ENCODE results near the gene RNF31.

RNF31 gene

GRCh38 chr14:24179961-24180796 is 32.9 kb downstream of the RNF31 start:
- DNase-seq (ENCODE audit: insufficient read length, low spot score) = no peak
- no peak for FAIRE-seq

GRCh38 chr14:24181371-24182077 is 34.2 kb downstream of the RNF31 start:
- FAIRE-seq = no peak
- no peak for DNase-seq (ENCODE audit: insufficient read length, low spot score)

GRCh38 chr14:24182110-24182882 is 35.0 kb downstream of the RNF31 start:
- no peak for DNase-seq (ENCODE audit: insufficient read length, low spot score)
- FAIRE-seq = no peak

GRCh38 chr14:24183014-24183481 is 35.8 kb downstream of the RNF31 start:
- no peak for DNase-seq (ENCODE audit: insufficient read length, low spot score)
- FAIRE-seq = no peak

- DNase-seq (ENCODE audit: insufficient read length, low spot score) = no peak
- no peak for FAIRE-seq
Observed at GRCh38 chr14:24184104-24184970, 37.0 kb downstream of the RNF31 start.

- FAIRE-seq (no peak), DNase-seq (ENCODE audit: insufficient read length, low spot score) (no peak)
Observed at GRCh38 chr14:24185026-24185425, 37.7 kb downstream of the RNF31 start.

GRCh38 chr14:24185741-24186140 is 38.4 kb downstream of the RNF31 start:
- FAIRE-seq (no peak), DNase-seq (ENCODE audit: insufficient read length, low spot score) (no peak)

- DNase-seq (ENCODE audit: insufficient read length, low spot score) (no peak), FAIRE-seq (no peak)
Observed at GRCh38 chr14:24186831-24187538, 39.7 kb downstream of the RNF31 start.

- no peak for DNase-seq (ENCODE audit: insufficient read length, low spot score)
- no peak for FAIRE-seq
Observed at GRCh38 chr14:24187539-24187915, 40.2 kb downstream of the RNF31 start.

- DNase-seq (ENCODE audit: insufficient read length, low spot score) (peak; percentile 99), FAIRE-seq (peak; percentile 82)
Observed at GRCh38 chr14:24188251-24189058, 41.2 kb downstream of the RNF31 start, which contains the start of gene IPO4. Gene IPO4 (minus strand): TSS chr14:24188816. CDS start chr14:24188787, 29 bp downstream.

- no peak for FAIRE-seq
Observed at GRCh38 chr14:24189059-24189375, 41.7 kb downstream of the RNF31 start.

GRCh38 chr14:24189460-24189859 is 42.2 kb downstream of the RNF31 start:
- DNase-seq (ENCODE audit: insufficient read length, low spot score) (no peak), FAIRE-seq (no peak)

More at GRCh38 chr14:24189059-24189375, 41.7 kb downstream of the RNF31 start:
- DNase-seq (ENCODE audit: insufficient read length, low spot score) = no peak

GRCh38 chr14:24190416-24190815 is 43.1 kb downstream of the RNF31 start:
- FAIRE-seq = no peak
- DNase-seq (ENCODE audit: insufficient read length, low spot score) = no peak

- FAIRE-seq (no peak), DNase-seq (ENCODE audit: insufficient read length, low spot score) (no peak)
Observed at GRCh38 chr14:24192933-24193332, 45.6 kb downstream of the RNF31 start.

GRCh38 chr14:24194186-24194872 is 47.0 kb downstream of the RNF31 start:
- FAIRE-seq (peak; percentile 64), DNase-seq (ENCODE audit: insufficient read length, low spot score) (no peak)

- no peak for DNase-seq (ENCODE audit: insufficient read length, low spot score)
- FAIRE-seq = no peak
Observed at GRCh38 chr14:24194873-24195185, 47.5 kb downstream of the RNF31 start.

GRCh38 chr14:24195186-24196070 is 48.1 kb downstream of the RNF31 start, which contains the start of gene TM9SF1:
Gene TM9SF1 (minus strand): TSS chr14:24195441. CDS start chr14:24195019, 422 bp downstream.
- FAIRE-seq = peak; percentile 82

More at GRCh38 chr14:24195186-24196070, 48.1 kb downstream of the RNF31 start, which contains the start of gene TM9SF1:
- DNase-seq (ENCODE audit: insufficient read length, low spot score) = peak; percentile 91
